Hematopoietic multipotent progenitor cell treated with erythropoietin and hydrocortisone succinate and interleukin-3 and kit ligand, for 8 days (in vitro differentiated cells): ENCODE measurements around the gene DYNC2LI1.

Source experiments
- DNase-seq: peaks from one replicate; pipeline ENCODE4 v3.0.0-alpha.2; 2015

DYNC2LI1 gene

GRCh38 chr2:43819491-43820163, 45.8 kb downstream of the DYNC2LI1 start:
- no peak for DNase-seq

GRCh38 chr2:43822839-43823238, 49.0 kb downstream of the DYNC2LI1 start:
- no peak for DNase-seq

DNA sequence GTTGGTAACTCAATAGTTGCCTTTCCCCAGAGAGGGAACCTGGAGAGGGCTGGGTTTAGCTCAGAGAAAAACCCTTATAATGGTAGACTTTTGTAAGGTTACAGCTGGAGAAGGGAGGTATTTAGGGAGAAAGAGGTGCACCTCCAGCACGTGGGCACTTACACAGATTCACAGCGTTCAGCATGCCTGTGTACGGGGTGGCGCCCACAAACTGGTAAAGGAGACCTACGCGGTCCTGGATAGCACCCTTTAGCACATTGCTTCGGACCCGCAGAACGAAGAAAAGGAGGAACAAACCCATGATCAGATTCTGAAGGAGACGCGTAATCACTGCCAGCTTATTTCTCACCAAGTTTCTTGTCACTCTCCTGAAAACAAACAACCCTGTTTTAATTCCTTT, 49.9 kb downstream of the DYNC2LI1 start:
- DNase-seq = no peak

GRCh38 chr2:43824512-43824911, 50.7 kb downstream of the DYNC2LI1 start:
- no peak for DNase-seq

- DNase-seq = no peak
These were observed 51.2 kb downstream of the DYNC2LI1 start for GRCh38 chr2:43824951-43825493.

DNA sequence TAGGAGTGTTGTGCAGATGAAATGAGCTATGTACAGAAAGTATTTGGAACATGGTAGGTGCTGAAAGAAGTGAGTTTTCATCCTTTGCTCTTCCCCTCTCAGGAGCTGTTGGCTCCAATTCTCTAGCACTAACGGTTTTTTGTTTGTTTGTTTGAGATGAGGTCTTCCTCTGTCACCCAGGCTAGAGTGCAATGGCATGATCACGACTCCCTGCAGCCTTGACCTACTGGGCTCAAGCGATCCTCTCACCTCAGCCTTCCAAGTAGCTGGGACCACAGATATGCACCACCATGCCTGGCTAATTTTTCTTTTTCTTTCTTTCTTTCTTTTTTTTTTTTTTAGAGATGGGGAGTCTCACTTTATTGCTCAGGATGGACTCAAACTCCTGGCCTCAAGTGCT, 52.0 kb downstream of the DYNC2LI1 start:
- DNase-seq = no peak

GRCh38 chr2:43826305-43827250, 52.7 kb downstream of the DYNC2LI1 start:
- no peak for DNase-seq

- DNase-seq = no peak
These were observed 57.9 kb downstream of the DYNC2LI1 start for GRCh38 chr2:43831543-43832294.

GRCh38 chr2:43832457-43832856, 58.6 kb downstream of the DYNC2LI1 start:
- peak; percentile 36 for DNase-seq

DNA sequence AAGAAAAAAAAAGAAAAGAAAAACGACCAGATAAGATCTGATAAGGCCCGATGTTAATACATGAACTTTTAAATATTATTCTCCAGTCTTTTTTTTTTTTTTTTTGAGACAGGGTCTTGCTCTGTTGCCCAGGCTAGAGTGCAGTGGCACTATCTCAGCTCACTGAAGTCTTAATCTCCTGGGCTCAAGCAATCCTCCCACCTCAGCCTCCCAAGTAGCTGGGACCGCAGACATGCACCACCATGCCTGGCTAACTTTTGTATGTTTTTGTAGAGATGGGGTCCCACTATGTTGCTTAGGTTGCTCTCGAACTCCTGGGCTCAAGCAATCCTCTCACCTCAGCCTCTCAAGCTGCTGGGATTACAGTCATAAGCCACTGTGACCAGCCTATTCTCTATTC, 63.2 kb downstream of the DYNC2LI1 start:
- DNase-seq = no peak

- DNase-seq = no peak
These were observed 64.2 kb downstream of the DYNC2LI1 start for GRCh38 chr2:43837831-43838559.

GRCh38 chr2:43838560-43839267, 64.9 kb downstream of the DYNC2LI1 start, which contains the start of the genes ABCG5 and ABCG8:
ABCG5 (minus strand) TSS chr2:43838839; CDS start chr2:43838679, 160 bp downstream.
ABCG8 (plus strand) TSS chr2:43838971; CDS start chr2:43839054, 83 bp downstream.
- no peak for DNase-seq

- DNase-seq = no peak
These were observed 66.1 kb downstream of the DYNC2LI1 start for GRCh38 chr2:43839776-43840564.

DNA sequence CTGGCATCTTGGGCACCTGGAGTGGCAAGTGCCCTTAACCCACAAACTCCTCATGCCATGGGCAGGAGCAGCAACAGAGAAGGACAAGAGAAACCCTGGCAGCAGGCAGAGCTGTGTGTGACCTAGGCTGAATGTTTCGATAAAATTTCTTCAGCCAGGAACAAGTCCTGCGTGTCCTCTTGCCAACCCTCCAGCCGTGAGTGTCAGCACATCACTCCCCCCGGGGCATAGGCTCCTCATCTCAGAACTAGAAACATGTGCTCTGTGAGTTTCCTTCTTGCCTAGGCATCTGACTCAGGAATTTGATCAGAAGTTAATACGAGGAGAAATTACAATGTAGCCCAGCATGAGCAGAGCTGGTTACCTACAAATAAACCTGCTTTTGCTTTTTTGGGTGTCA, 67.1 kb downstream of the DYNC2LI1 start:
- DNase-seq = no peak

DNA sequence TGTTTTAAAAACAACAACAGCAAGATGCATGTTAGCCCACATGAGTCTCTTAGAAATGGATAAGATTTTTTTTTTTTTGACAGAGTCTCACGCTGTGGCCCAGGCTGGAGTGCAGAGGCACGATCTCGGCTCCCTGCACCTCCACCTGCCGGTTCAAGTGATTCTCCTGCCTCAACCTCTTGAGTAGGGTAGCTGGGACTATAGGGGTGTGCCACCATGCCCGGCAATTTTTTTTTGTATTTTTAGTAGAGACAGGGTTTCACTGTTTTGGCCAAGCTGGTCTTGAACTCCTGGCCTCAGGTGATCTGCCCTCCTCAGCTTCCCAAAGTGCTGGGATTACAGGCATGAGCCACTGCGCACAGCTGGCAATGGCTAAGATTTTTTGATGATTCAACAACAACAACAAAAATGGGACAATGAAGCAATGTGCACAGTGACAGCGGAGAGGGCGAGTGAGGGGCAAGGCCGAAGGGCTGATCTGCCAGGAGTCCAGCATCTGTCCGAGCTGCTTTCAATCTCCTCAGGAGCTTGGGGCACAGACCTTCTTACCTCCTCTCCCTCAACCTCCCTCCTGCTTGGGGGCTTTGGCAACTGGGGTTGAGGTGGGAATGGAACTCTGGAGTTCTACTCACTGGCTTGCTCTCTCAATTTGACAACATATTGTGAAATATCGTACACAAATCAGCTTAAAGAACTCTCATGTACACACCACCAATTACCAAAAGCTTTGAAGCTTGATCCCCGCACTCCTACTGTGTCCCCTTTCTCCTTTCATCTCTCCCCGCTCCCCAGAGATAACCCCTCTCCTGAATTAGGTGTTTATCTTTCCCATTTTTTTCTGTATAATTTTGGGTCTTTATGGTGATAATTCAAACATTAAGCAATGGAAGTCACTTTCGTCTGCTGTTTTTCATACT, 68.4 kb downstream of the DYNC2LI1 start:
- DNase-seq = no peak

GRCh38 chr2:43842866-43843226, 69.0 kb downstream of the DYNC2LI1 start:
- DNase-seq = no peak

GRCh38 chr2:43845181-43845580, 71.3 kb downstream of the DYNC2LI1 start:
- no peak for DNase-seq

GRCh38 chr2:43846140-43846793, 72.4 kb downstream of the DYNC2LI1 start:
- DNase-seq = no peak

DNA sequence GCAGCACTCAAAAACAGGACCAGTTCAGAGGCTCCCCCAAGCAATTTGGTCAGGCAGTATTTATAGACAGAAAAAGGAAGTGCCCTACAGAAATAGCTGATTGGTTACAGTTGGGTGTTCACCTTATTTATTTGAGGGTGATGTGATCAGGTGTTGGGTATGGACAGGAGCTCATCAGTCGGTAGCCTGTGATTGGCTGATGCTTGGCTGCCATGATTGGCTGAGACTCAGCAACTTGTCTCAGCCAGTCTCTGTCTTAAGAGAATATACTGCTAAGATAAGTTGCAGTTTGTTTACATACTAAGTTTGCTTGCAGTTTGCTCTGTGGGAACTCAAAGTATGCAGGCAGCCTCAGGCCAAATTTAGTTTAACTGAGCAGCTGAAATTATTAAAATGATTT, 74.4 kb downstream of the DYNC2LI1 start:
- no peak for DNase-seq
